Spinal cord (tissue), 10 donors: ENCODE results near the gene POLE4. TPM values are rescaled to one million over a fixed set of nuclear protein-coding genes. Genes with fewer than 3 reads are reported as not detected.
A peak's percentile ranks its signal among the peaks of the same experiment; 100 is the strongest.

Experiments
- DNase-seq, 6 donors: peaks; one replicate each; pipeline versions ENCODE4 v3.0.0 to v3.0.0-alpha.2; 2013 to 2015; ENCODE audit warnings: low spot score in 6 of 6, low read depth in 4 of 6
- H3K27ac ChIP-seq: one replicate; pipeline ENCODE4 v1.5.1; 2013; ENCODE audit warnings: low read depth, low read length, control low read depth
- H3K27me3 ChIP-seq: one replicate; pipeline ENCODE4 v1.6.1; 2013; ENCODE audit warnings: low read length; ENCODE audit not compliant: control insufficient read depth, insufficient read depth
- H3K36me3 ChIP-seq: one replicate; pipeline ENCODE4 v1.6.1; 2013; ENCODE audit warnings: low read length; ENCODE audit not compliant: control insufficient read depth, insufficient read depth
- H3K4me1 ChIP-seq: one replicate; pipeline ENCODE4 v1.6.1; 2013; ENCODE audit warnings: low read length; ENCODE audit not compliant: control insufficient read depth, insufficient read depth
- H3K4me3 ChIP-seq: one replicate; pipeline ENCODE4 v1.5.1; 2013; ENCODE audit warnings: low read depth, low read length, control low read depth
- H3K9me3 ChIP-seq: one replicate; pipeline ENCODE4 v1.6.1; 2013; ENCODE audit warnings: low read length; ENCODE audit not compliant: control insufficient read depth, insufficient read depth
- WGBS: methylation state at CpG from one replicate; pipeline ENCODE4 v1.1.5; 2013; ENCODE audit warnings: missing lambda C conversion rate; ENCODE audit not compliant: insufficient coverage; 5-methylcytosine and 5-hydroxymethylcytosine counted together
- polyA plus RNA-seq, 2 donors: library from polyadenylated mRNA; unstranded; fragments of 120-200 nt; gene quantifications; one replicate each; pipeline ENCODE4 v1.2.1, GENCODE V29; 2013; ENCODE audit not compliant: insufficient read length in 2 of 2
- total RNA-seq, 2 donors: library from RNA; depleted of rRNA in 1 of 2; stranded (reverse); fragments of 120-200 nt in 1 of 2; fragments of >200 nt in 1 of 2; gene quantifications; one replicate each; pipeline versions ENCODE4 v1.2.3 to v1.2.4, GENCODE V29; 2013 to 2014
- donor health status: healthy.

Gene POLE4
- total and polyA plus RNA-seq, 4 donors = 20.7 to 88.9 (median 71.8) TPM

GRCh38 chr2:75007061-75007460 lies 48.6 kb downstream of the POLE4 start:
- H3K4me3 ChIP-seq = no peak overlapping the region
- no peaks in the 10 kb centered on the region for H3K9me3 ChIP-seq
- 100% methylated on average over 4 of the region's 4 CpGs for WGBS
- no peaks in the 10 kb centered on the region for H3K36me3 ChIP-seq
- DNase-seq = no peak
- no peak overlapping the region for H3K27ac ChIP-seq
- peaks cover 5% of the 10 kb centered on the region for H3K4me1 ChIP-seq
- no peaks in the 10 kb centered on the region for H3K27me3 ChIP-seq

GRCh38 chr2:75007819-75008218 lies 49.4 kb downstream of the POLE4 start:
- H3K27ac ChIP-seq = no peak overlapping the region
- no peaks in the 10 kb centered on the region for H3K27me3 ChIP-seq
- no peaks in the 10 kb centered on the region for H3K36me3 ChIP-seq
- WGBS = 70% methylated on average over 2 of the region's 4 CpGs
- peak in 3 of 6 donors; percentile 40 to 93 (median 89) for DNase-seq
- peaks cover 5% of the 10 kb centered on the region for H3K4me1 ChIP-seq
- H3K9me3 ChIP-seq = no peaks in the 10 kb centered on the region
- no peak overlapping the region for H3K4me3 ChIP-seq

DNA sequence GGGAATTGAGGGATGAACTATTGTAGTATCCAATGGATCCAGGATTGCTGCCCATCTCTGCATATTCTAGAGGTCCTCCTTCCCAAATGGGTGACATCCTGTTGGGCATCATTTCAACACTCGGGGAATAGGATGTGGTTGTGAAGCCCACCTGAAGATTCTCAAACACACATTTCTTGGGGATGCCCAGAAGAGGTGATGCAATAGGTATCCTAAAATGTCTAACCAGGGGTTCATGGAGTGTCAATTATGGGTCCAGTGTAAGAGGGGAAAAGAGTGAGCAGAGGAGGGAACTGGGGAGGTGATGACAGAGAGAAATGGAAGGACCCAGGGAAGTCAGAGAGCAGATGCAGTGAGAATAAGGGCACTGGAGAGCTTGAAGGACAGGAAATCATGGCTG lies 52.1 kb downstream of the POLE4 start:
- no CpG with 5 or more reads among the region's 1 CpG for WGBS
- no peak overlapping the region for H3K27ac ChIP-seq
- H3K4me3 ChIP-seq = no peak overlapping the region
- no peaks in the 10 kb centered on the region for H3K36me3 ChIP-seq
- no peaks in the 10 kb centered on the region for H3K9me3 ChIP-seq
- DNase-seq = no peak
- H3K4me1 ChIP-seq = peaks cover 5% of the 10 kb centered on the region
- no peaks in the 10 kb centered on the region for H3K27me3 ChIP-seq

DNA sequence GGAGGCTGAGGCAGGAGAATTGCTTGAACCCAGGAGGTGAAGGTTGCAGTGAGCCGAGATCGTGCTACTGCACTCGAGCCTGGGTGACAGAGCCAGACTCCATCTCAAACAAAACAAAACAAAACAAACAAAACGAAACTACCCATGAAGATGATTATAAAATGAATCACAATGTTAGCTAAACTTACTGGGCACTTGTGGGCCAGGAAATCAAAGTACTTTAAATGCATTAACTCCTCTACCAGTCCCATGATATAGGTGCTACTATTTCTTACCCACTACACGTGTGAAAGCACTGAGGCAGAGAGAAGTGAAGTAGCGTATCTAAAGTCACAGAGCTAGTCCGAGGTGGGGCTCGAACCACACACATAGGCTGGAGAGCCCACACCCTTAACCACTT lies 53.6 kb downstream of the POLE4 start:
- Histone ChIP-seq H3K27ac (no peak overlapping the region), H3K9me3 (no peaks in the 10 kb centered on the region), H3K4me1 (peaks cover 5% of the 10 kb centered on the region), H3K27me3 (no peaks in the 10 kb centered on the region), H3K4me3 (no peak overlapping the region), H3K36me3 (no peaks in the 10 kb centered on the region)
- no CpG with 5 or more reads among the region's 8 CpGs for WGBS
- no peak for DNase-seq

DNA sequence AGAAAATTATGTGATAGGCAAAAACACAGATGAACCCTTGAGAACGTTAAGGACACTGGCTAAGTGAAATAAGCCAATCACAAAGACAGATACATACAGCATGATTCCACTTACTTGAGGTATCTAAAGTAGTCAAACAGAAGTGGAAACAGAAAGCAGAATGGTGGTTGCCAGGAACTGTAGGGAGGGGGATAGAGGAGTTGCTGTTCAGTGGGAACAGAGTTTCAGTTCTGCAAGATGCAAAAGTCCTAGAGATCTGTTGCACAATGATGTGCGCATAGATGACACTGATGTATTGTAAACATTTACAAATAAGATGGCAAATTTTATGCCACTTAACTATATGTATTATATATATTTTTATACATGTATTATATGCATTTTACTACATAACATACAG lies 59.7 kb downstream of the POLE4 start:
- Histone ChIP-seq H3K4me3 (no peak overlapping the region), H3K9me3 (no peaks in the 10 kb centered on the region), H3K27me3 (no peaks in the 10 kb centered on the region), H3K4me1 (peaks cover 5% of the 10 kb centered on the region), H3K36me3 (no peaks in the 10 kb centered on the region), H3K27ac (no peak overlapping the region)
- WGBS = no CpG with 5 or more reads among the region's 2 CpGs
- DNase-seq = no peak

Other genes with a start within 250 kb of the POLE4 start
- gene HK2, start 124.5 kb upstream of the POLE4 start, total RNA-seq = 10 to 100 TPM in 1 of 2 donors, 1 to 10 TPM in 1; 9.9 to 10.8 TPM
- 10 to 100 TPM in 1 of 2 donors, 1 to 10 TPM in 1; 7.8 to 10.8 TPM for gene HK2, start 124.5 kb upstream of the POLE4 start, polyA plus RNA-seq
- gene TACR1, start 240.9 kb downstream of the POLE4 start, total RNA-seq = 1 to 10 TPM; 1.7 to 7.3 TPM
- 1 to 10 TPM; 6.2 to 7.8 TPM for gene TACR1, start 240.9 kb downstream of the POLE4 start, polyA plus RNA-seq